ENCODE data around the gene NUP153. TPM values are rescaled to one million over a fixed set of nuclear protein-coding genes. Genes with fewer than 3 reads are reported as not detected.

NUP153 gene
- polyA plus RNA-seq, 1 of the 3 experiments (the other 2 are of a cell fraction) = 10.5 TPM

- TF ChIP-seq, protein P1, sequence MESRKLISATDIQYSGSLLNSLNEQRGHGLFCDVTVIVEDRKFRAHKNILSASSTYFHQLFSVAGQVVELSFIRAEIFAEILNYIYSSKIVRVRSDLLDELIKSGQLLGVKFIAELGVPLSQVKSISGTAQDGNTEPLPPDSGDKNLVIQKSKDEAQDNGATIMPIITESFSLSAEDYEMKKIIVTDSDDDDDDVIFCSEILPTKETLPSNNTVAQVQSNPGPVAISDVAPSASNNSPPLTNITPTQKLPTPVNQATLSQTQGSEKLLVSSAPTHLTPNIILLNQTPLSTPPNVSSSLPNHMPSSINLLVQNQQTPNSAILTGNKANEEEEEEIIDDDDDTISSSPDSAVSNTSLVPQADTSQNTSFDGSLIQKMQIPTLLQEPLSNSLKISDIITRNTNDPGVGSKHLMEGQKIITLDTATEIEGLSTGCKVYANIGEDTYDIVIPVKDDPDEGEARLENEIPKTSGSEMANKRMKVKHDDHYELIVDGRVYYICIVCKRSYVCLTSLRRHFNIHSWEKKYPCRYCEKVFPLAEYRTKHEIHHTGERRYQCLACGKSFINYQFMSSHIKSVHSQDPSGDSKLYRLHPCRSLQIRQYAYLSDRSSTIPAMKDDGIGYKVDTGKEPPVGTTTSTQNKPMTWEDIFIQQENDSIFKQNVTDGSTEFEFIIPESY (IDR thresholded peaks at IDR 0.05; ENCODE audit: borderline replicate concordance, low read depth) = no peak
- TF ChIP-seq SMC3 (IDR thresholded peaks at IDR 0.05; ENCODE audit: low read depth, low read length) (no peak), GATA2 (CRISPR knock-in tag; IDR thresholded peaks at IDR 0.05) (no peak), USF2 (IDR thresholded peaks at IDR 0.05; ENCODE audit: borderline replicate concordance, low read depth, low read length) (no peak), EZH2phosphoT487 (IDR thresholded peaks at IDR 0.05; ENCODE audit: borderline replicate concordance, low read depth) (no peak), RAD21 (IDR thresholded peaks at IDR 0.05; ENCODE audit: low read length) (no peak)
Measured at GRCh38 chr6:17741507-17741906, 34.8 kb upstream of the NUP153 start (continued).

- H4K20me1 ChIP-seq (ENCODE audit: insufficient read depth) = no peaks in the 10 kb centered on the region
Measured at GRCh38 chr6:17740559-17741220, 34.0 kb upstream of the NUP153 start.

More at GRCh38 chr6:17740559-17741220, 34.0 kb upstream of the NUP153 start:
- no peak for DNase-seq
- Histone ChIP-seq H3K79me2 (ENCODE audit: insufficient read depth) (no peaks in the 10 kb centered on the region), H2AFZ (ENCODE audit: low read depth) (no peak overlapping the region), H3K9me3 (peaks cover 8% of the 10 kb centered on the region; the same call in 1 of the 2 replicates), H3K9me2 (no peaks in the 10 kb centered on the region), H3F3A (replicated peaks; ENCODE audit: insufficient read depth) (no peaks in the 10 kb centered on the region), H3K4me1 (ENCODE audit: control insufficient read depth in 1 of 2, insufficient read depth in 2 of 2, low read depth in 1 of 2, low read length in 1 of 2) (no peaks in the 10 kb centered on the region), H3K4me2 (no peak overlapping the region), H3K27ac (ENCODE audit: low read depth in 2 of 2, low read length in 1 of 2) (no peak overlapping the region), H3K36me3 (replicated peaks in 1 of 2; ENCODE audit: control insufficient read depth in 1 of 2, insufficient read depth in 2 of 2, low read length in 1 of 2) (no peaks in the 10 kb centered on the region), H3K9ac (no peak overlapping the region), H3K4me3 (ENCODE audit: low read depth in 2 of 2, low read length in 1 of 2) (no peak overlapping the region), H3K27me3 (ENCODE audit: insufficient read depth) (no peaks in the 10 kb centered on the region)
- CTCF ChIA-PET = interaction anchor here (1.4 kb wide), 1 partner anchor 63 kb away, joined by 3 read pairs; no protein-coding TSS in a partner anchor
- POLR2A ChIA-PET = no interaction called here
- WGBS (ENCODE audit: low lambda C conversion rate) = 52% methylated on average over 4 of the region's 5 CpGs
- no peak for TF ChIP-seq YY1 (IDR thresholded peaks at IDR 0.05; ENCODE audit: low read depth)
- TF ChIP-seq NFIC (IDR thresholded peaks at IDR 0.05; ENCODE audit: borderline replicate concordance) = no peak
- TF ChIP-seq, protein P2, sequence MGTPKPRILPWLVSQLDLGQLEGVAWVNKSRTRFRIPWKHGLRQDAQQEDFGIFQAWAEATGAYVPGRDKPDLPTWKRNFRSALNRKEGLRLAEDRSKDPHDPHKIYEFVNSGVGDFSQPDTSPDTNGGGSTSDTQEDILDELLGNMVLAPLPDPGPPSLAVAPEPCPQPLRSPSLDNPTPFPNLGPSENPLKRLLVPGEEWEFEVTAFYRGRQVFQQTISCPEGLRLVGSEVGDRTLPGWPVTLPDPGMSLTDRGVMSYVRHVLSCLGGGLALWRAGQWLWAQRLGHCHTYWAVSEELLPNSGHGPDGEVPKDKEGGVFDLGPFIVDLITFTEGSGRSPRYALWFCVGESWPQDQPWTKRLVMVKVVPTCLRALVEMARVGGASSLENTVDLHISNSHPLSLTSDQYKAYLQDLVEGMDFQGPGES (IDR thresholded peaks at IDR 0.05; ENCODE audit: low read depth, low read length) = no peak
- no peak for TF ChIP-seq TAF1 (IDR thresholded peaks at IDR 0.05; ENCODE audit: borderline replicate concordance, low read depth, low read length)
- TF ChIP-seq REST (IDR thresholded peaks at IDR 0.05; ENCODE audit: low read depth, low read length) = no peak
- no peak for TF ChIP-seq NRF1 (IDR thresholded peaks at IDR 0.05; ENCODE audit: low read depth, low read length)
- no peak for TF ChIP-seq GABPA (IDR thresholded peaks at IDR 0.05; ENCODE audit: low read depth)

Data from SK-N-SH (cell line).